Neural crest cell (in vitro differentiated cells): Measurements from ENCODE around the gene GTF2IRD1. TPM values are rescaled to one million over a fixed set of nuclear protein-coding genes. Genes with fewer than 3 reads are reported as not detected.
A peak's percentile ranks its signal among the peaks of the same experiment; 100 is the strongest.
"Not testable (repeated sequence)": the region's sequence is repeated elsewhere in the genome, so short reads cannot be mapped to it uniquely, and the experiment has no call there.

Experiments
- DNase-seq: peaks from one replicate; pipeline ENCODE4 v3.0.0; 2021; ENCODE audit warnings: low read depth, mixed read lengths, low spot score
- H3K27ac Mint-ChIP-seq: one replicate; pipeline ENCODE4 v1.8.0; 2021; ENCODE audit warnings: mild to moderate bottlenecking, mixed read lengths; ENCODE audit not compliant: unreplicated experiment
- H3K27me3 Mint-ChIP-seq: 2 replicates; pipeline ENCODE4 v1.8.0; 2021; ENCODE audit warnings: low read depth, mild to moderate bottlenecking, mixed read lengths
- H3K36me3 Mint-ChIP-seq: 2 replicates; pipeline ENCODE4 v1.8.0; 2021; ENCODE audit warnings: low read depth, mild to moderate bottlenecking, mixed read lengths
- H3K4me1 Mint-ChIP-seq: 2 replicates; pipeline ENCODE4 v1.8.0; 2021; ENCODE audit warnings: mixed read lengths
- H3K4me3 Mint-ChIP-seq: one replicate; pipeline ENCODE4 v1.8.0; 2021; ENCODE audit warnings: mild to moderate bottlenecking, mixed read lengths
- H3K9me3 Mint-ChIP-seq: 2 replicates; pipeline ENCODE4 v1.8.0; 2021; ENCODE audit warnings: mixed read lengths
- total RNA-seq: library from RNA; stranded (reverse); gene quantifications from 2 replicates; pipeline ENCODE4 v1.2.1, GENCODE V29; 2021
- TF ChIP-seq, protein P1 (sequence below): fragments of 200-600 bp; sonication (generic); conservative IDR thresholded peaks from 2 replicates; pipeline ENCODE4 v1.5.0; 2021; ENCODE audit warnings: antibody characterized with exemption, mild to moderate bottlenecking

The GTF2IRD1 gene
- total RNA-seq, 1 donor from 2014 or later: 50.1 TPM

GRCh38 chr7:74527842-74528241 lies 74.1 kb downstream of the GTF2IRD1 start:
- no peak for DNase-seq
- no peak overlapping the region for H3K4me3 Mint-ChIP-seq
- H3K27ac Mint-ChIP-seq: no peak overlapping the region
- H3K4me1 Mint-ChIP-seq: no peaks in the 10 kb centered on the region
- no peaks in the 10 kb centered on the region for H3K9me3 Mint-ChIP-seq
- TF ChIP-seq, protein P1, sequence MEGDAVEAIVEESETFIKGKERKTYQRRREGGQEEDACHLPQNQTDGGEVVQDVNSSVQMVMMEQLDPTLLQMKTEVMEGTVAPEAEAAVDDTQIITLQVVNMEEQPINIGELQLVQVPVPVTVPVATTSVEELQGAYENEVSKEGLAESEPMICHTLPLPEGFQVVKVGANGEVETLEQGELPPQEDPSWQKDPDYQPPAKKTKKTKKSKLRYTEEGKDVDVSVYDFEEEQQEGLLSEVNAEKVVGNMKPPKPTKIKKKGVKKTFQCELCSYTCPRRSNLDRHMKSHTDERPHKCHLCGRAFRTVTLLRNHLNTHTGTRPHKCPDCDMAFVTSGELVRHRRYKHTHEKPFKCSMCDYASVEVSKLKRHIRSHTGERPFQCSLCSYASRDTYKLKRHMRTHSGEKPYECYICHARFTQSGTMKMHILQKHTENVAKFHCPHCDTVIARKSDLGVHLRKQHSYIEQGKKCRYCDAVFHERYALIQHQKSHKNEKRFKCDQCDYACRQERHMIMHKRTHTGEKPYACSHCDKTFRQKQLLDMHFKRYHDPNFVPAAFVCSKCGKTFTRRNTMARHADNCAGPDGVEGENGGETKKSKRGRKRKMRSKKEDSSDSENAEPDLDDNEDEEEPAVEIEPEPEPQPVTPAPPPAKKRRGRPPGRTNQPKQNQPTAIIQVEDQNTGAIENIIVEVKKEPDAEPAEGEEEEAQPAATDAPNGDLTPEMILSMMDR: no peak
- no peaks in the 10 kb centered on the region for H3K27me3 Mint-ChIP-seq
- H3K36me3 Mint-ChIP-seq: peaks cover 3% of the 10 kb centered on the region

DNA sequence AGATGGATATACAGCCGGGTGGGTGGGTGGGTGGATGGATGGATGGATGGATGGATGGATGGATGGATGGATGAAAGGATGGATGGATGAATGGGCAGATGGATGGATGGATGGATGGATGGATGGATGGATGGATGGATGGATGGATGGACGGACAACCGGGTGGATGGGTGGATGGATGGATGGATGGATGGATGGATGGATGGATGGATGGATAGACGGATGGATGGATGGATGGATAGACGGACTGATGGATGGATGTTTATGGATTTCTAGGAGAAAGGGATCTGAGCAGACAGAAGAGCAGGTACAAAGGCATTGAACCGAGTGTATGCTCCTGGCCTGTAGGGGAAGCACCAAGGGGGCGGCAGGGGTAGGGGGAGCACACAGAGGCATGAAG lies 75.1 kb downstream of the GTF2IRD1 start:
- H3K4me3 Mint-ChIP-seq, H3K9me3 Mint-ChIP-seq, H3K27ac Mint-ChIP-seq, H3K4me1 Mint-ChIP-seq, H3K36me3 Mint-ChIP-seq, H3K27me3 Mint-ChIP-seq, DNase-seq: not testable (repeated sequence)

DNA sequence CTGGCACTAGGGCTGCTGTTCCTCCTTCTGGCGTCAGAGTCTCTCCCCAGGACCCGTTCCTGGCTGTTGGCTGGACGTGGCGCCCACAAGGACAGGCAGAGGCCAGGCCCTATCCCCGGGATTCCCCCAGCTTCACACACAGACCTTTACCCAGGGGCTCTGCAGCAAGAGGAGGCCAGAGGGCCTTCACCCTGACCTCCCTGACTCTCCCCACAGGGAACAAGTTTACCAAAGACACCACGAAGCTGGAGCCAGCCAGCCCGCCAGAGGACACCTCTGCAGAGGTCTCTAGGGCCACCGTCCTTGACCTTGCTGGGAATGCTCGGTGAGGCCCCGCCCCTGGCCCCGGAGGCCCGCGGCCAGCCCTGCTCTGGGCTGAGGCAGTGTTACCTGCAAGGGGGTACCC lies 82.2 kb downstream of the GTF2IRD1 start:
- Mint-ChIP-seq H3K4me1 (no peaks in the 10 kb centered on the region), H3K9me3 (no peaks in the 10 kb centered on the region), H3K36me3 (peaks cover 2% of the 10 kb centered on the region), H3K4me3 (peak overlapping the region; percentile 19), H3K27ac (no peak overlapping the region), H3K27me3 (no peaks in the 10 kb centered on the region)
- no peak for DNase-seq
- TF ChIP-seq, protein P1: no peak

DNA sequence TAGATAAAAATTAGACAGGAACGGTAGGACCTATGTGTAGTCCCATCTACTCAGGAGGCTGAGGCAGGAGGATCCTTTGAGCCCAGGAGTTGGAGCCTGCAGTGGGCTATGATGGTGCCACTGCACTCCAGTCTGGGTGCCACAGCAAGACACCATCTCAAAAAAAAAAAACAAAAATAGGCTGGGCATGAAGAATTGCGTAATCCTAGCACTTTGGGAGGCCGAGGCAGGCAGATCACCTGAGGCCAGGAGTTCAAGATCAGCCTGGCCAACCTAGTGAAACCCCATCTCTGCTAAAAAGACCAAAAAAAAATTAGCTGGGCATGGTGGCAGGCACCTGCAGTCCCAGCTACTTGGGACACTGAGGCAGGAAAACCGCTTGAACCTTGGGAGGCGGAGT lies 88.2 kb downstream of the GTF2IRD1 start:
- not testable (repeated sequence) for H3K9me3 Mint-ChIP-seq, H3K4me3 Mint-ChIP-seq, H3K27me3 Mint-ChIP-seq, H3K4me1 Mint-ChIP-seq, H3K27ac Mint-ChIP-seq, DNase-seq
- peaks cover 17% of the 10 kb centered on the region for H3K36me3 Mint-ChIP-seq

DNA sequence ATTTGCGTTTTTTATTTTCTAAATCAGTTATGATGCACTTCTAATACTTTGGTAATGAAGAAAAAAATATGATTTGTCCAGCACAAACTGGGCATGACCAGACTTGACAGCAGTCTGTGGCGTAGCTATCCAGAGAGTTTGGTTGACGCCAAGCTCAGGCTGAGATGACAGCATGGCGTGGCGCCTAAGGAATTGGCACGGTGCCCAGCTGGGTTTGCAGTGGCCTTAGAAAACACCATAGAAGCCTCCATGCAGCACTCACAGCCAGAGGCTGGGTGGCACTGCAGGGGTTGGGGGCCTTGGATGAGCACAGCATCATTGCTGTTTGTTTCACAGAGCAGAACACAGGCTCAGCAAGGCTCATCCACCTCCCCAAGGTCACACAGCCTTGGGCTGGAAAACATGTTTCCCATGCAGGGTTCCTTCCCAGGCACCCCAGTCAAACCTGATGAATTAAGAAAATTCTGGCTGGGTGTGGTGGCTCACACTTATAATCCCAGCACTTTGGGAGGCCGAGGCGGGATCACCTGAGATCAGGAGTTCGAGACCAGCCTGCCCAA lies 88.9 kb downstream of the GTF2IRD1 start:
- no peak for DNase-seq
- Mint-ChIP-seq H3K27me3 (no peaks in the 10 kb centered on the region), H3K36me3 (peaks cover 17% of the 10 kb centered on the region), H3K4me3 (no peak overlapping the region), H3K9me3 (no peaks in the 10 kb centered on the region), H3K4me1 (no peaks in the 10 kb centered on the region), H3K27ac (no peak overlapping the region)
- TF ChIP-seq, protein P1: no peak

DNA sequence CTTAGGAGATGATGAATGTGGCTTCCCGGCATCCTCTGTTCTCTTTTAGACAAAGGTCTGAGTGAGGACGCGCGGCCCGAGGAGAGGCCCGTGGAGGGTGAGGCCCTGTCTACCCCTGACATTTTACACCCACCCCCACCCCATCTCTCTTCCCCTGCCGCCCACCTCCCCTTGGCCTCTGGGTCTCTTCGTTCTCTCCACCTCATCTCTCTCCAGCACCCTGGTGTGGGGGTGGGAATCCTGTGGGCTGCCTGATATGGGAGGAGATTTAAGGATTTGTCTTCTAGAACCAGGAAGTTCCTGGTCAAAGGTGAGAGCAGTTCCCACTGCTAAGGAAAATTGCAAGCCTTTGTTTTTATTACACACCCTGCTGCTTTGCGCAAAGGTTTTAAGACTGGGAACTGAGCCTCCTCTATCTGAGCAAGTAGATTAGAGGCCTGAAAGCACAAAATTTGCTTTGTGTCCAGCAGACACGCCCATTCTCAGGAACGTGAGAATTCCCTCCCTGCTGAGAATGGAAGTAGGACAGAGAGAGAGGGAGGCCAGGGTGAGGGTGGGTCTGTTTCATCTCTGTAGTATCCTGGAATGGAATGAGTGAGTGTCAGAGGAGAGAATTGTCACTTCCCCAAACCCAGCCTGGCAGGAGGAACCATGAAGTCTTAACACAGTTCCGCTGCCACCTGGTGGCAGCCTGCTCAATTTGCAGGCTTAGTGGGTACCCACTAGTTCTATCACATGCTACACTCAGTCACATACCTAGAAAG lies 91.2 kb downstream of the GTF2IRD1 start:
- TF ChIP-seq, protein P1: peak; percentile 76
- no peaks in the 10 kb centered on the region for H3K4me1 Mint-ChIP-seq

More for the DNA sequence above, 91.2 kb downstream of the GTF2IRD1 start:
- Mint-ChIP-seq H3K9me3 (no peaks in the 10 kb centered on the region), H3K27me3 (no peaks in the 10 kb centered on the region), H3K4me3 (no peak overlapping the region), H3K36me3 (peaks cover 17% of the 10 kb centered on the region), H3K27ac (no peak overlapping the region)
- DNase-seq: peak; percentile 21
